Liver (tissue), 3 donors: ENCODE results near the gene MTA2.
"Not testable (repeated sequence)": the region's sequence is repeated elsewhere in the genome, so short reads cannot be mapped to it uniquely, and the experiment has no call there.

Experiments used
- CTCF ChIP-seq: fragments of 150-350 bp; IDR thresholded peaks from 2 replicates; pipeline ENCODE4 v1.5.1; 2017; ENCODE audit warnings: improper control_type of control experiment, low read depth, low read length; ENCODE audit not compliant: missing input control
- FOXA2 ChIP-seq: IDR thresholded peaks from 2 replicates; pipeline ENCODE4 v1.6.1; 2016; ENCODE audit warnings: antibody characterized with exemption
- RAD21 ChIP-seq, 2 donors: IDR thresholded peaks; 2 replicates each; pipeline ENCODE4 v1.6.1; 2016; ENCODE audit warnings: antibody characterized with exemption in 2 of 2, mild to moderate bottlenecking in 2 of 2
- TAF1 ChIP-seq: conservative IDR thresholded peaks from 2 replicates; pipeline ENCODE4 v1.6.1; 2016; ENCODE audit warnings: antibody characterized with exemption, mild to moderate bottlenecking
- YY1 ChIP-seq: IDR thresholded peaks from 2 replicates; pipeline ENCODE4 v1.6.1; 2016; ENCODE audit warnings: antibody characterized with exemption, mild to moderate bottlenecking
- donor health status: healthy.
- donor health status: healthy.

- TF ChIP-seq CTCF; RAD21 (IDR thresholded peaks at IDR 0.05); TAF1; YY1; FOXA2: not testable (repeated sequence)
These were observed 30.2 kb downstream of the MTA2 start for GRCh38 chr11:62571493-62571892.
